Measurements from ENCODE around the gene FHOD3.

GRCh38 chr18:36294031-36294430 is 3.5 kb upstream of the FHOD3 start:
- TF ChIP-seq CTCF (IDR thresholded peaks at IDR 0.05) (no peak), EZH2 (IDR thresholded peaks at IDR 0.05; ENCODE audit: borderline replicate concordance, insufficient read depth, low read depth, low read length, poor library complexity, severe bottlenecking) (no peak)

Data from B cell (primary cell).